Measurements from ENCODE around the gene MSI2. TPM values are rescaled to one million over a fixed set of nuclear protein-coding genes. Genes with fewer than 3 reads are reported as not detected.

MSI2 gene
- total RNA-seq, 2 experiments from 2014 or later = 113 to 114 TPM

GRCh38 chr17:57559634-57560318 lies 303.5 kb downstream of the MSI2 start:
- POLR2A ChIA-PET = no interaction called here
- Mint-ChIP-seq H3K27ac (no peak overlapping the region), H3K27me3 (no peaks in the 10 kb centered on the region)

GRCh38 chr17:57560319-57560705 lies 304.0 kb downstream of the MSI2 start:
- Mint-ChIP-seq H3K27ac (no peak overlapping the region), H3K4me1 (peaks cover 8% of the 10 kb centered on the region), H3K9me3 (no peaks in the 10 kb centered on the region), H3K4me3 (no peak overlapping the region), H3K27me3 (no peaks in the 10 kb centered on the region), H3K36me3 (peaks cover 3% of the 10 kb centered on the region)
- POLR2A ChIA-PET = interaction anchor here (0.7 kb wide), 1 partner anchor 290 kb away, joined by 3 read pairs; the partner anchor contains the start of gene MRPS23
- ATAC-seq (ENCODE audit: low read depth) (no peak), DNase-seq (no peak)

More at GRCh38 chr17:57559634-57560318, 303.5 kb downstream of the MSI2 start:
- ATAC-seq (ENCODE audit: low read depth) (no peak), DNase-seq (no peak)
- Mint-ChIP-seq H3K36me3 (peaks cover 3% of the 10 kb centered on the region), H3K4me3 (no peak overlapping the region), H3K9me3 (no peaks in the 10 kb centered on the region), H3K4me1 (peaks cover 8% of the 10 kb centered on the region)

- peaks cover 3% of the 10 kb centered on the region for H3K36me3 Mint-ChIP-seq
- no peak for ATAC-seq (ENCODE audit: low read depth)
- no peak for DNase-seq
- H3K4me3 Mint-ChIP-seq = no peak overlapping the region
- no peaks in the 10 kb centered on the region for H3K27me3 Mint-ChIP-seq
- no peak overlapping the region for H3K27ac Mint-ChIP-seq
- H3K9me3 Mint-ChIP-seq = no peaks in the 10 kb centered on the region
- H3K4me1 Mint-ChIP-seq = peaks cover 8% of the 10 kb centered on the region
- POLR2A ChIA-PET = interaction anchor here (0.7 kb wide), 1 partner anchor 289 kb away, joined by 3 read pairs; the partner anchor contains the start of gene MRPS23
These were observed 304.9 kb downstream of the MSI2 start for GRCh38 chr17:57561072-57561861.

GRCh38 chr17:57562184-57562698 lies 305.9 kb downstream of the MSI2 start:
- H3K9me3 Mint-ChIP-seq = no peaks in the 10 kb centered on the region
- H3K36me3 Mint-ChIP-seq = peaks cover 3% of the 10 kb centered on the region
- POLR2A ChIA-PET = interaction anchor here (0.7 kb wide), 1 partner anchor 8 kb away, joined by 3 read pairs; no protein-coding TSS in a partner anchor
- H3K27ac Mint-ChIP-seq = no peak overlapping the region
- H3K27me3 Mint-ChIP-seq = no peaks in the 10 kb centered on the region
- no peak overlapping the region for H3K4me3 Mint-ChIP-seq
- peaks cover 8% of the 10 kb centered on the region for H3K4me1 Mint-ChIP-seq
- ATAC-seq (ENCODE audit: low read depth) (no peak), DNase-seq (no peak)

GRCh38 chr17:57563958-57564357 lies 307.6 kb downstream of the MSI2 start:
- peaks cover 8% of the 10 kb centered on the region for H3K4me1 Mint-ChIP-seq
- no peak overlapping the region for H3K27ac Mint-ChIP-seq

GRCh38 chr17:57565176-57565575 lies 308.9 kb downstream of the MSI2 start:
- ATAC-seq (ENCODE audit: low read depth) (no peak), DNase-seq (no peak)
- Mint-ChIP-seq H3K27ac (no peak overlapping the region), H3K36me3 (peaks cover 2% of the 10 kb centered on the region), H3K4me3 (no peak overlapping the region), H3K4me1 (peaks cover 8% of the 10 kb centered on the region), H3K27me3 (no peaks in the 10 kb centered on the region), H3K9me3 (no peaks in the 10 kb centered on the region)
- POLR2A ChIA-PET = no interaction called here

More at GRCh38 chr17:57563958-57564357, 307.6 kb downstream of the MSI2 start:
- Mint-ChIP-seq H3K36me3 (peaks cover 3% of the 10 kb centered on the region), H3K4me3 (no peak overlapping the region), H3K27me3 (no peaks in the 10 kb centered on the region), H3K9me3 (no peaks in the 10 kb centered on the region)
- POLR2A ChIA-PET = no interaction called here
- ATAC-seq (ENCODE audit: low read depth) = no peak
- DNase-seq = no peak

- H3K27me3 Mint-ChIP-seq = no peaks in the 10 kb centered on the region
- no peak overlapping the region for H3K27ac Mint-ChIP-seq
- ATAC-seq (ENCODE audit: low read depth) (no peak), DNase-seq (no peak)
- POLR2A ChIA-PET = no interaction called here
- H3K9me3 Mint-ChIP-seq = no peaks in the 10 kb centered on the region
- H3K4me3 Mint-ChIP-seq = no peak overlapping the region
- H3K36me3 Mint-ChIP-seq = peaks cover 2% of the 10 kb centered on the region
- H3K4me1 Mint-ChIP-seq = no peaks in the 10 kb centered on the region
These were observed 310.4 kb downstream of the MSI2 start for GRCh38 chr17:57566721-57567120.

- no peaks in the 10 kb centered on the region for H3K4me1 Mint-ChIP-seq
- H3K27ac Mint-ChIP-seq = no peak overlapping the region
- H3K27me3 Mint-ChIP-seq = no peaks in the 10 kb centered on the region
- ATAC-seq (ENCODE audit: low read depth) (no peak), DNase-seq (no peak)
- H3K9me3 Mint-ChIP-seq = no peaks in the 10 kb centered on the region
- no peak overlapping the region for H3K4me3 Mint-ChIP-seq
- peaks cover 2% of the 10 kb centered on the region for H3K36me3 Mint-ChIP-seq
- POLR2A ChIA-PET = no interaction called here
These were observed 310.9 kb downstream of the MSI2 start for GRCh38 chr17:57567251-57567650.

GRCh38 chr17:57568340-57568739 lies 312.0 kb downstream of the MSI2 start:
- H3K27me3 Mint-ChIP-seq = no peaks in the 10 kb centered on the region
- no peaks in the 10 kb centered on the region for H3K4me1 Mint-ChIP-seq
- no peak overlapping the region for H3K4me3 Mint-ChIP-seq
- ATAC-seq (ENCODE audit: low read depth) (no peak), DNase-seq (no peak)
- no peak overlapping the region for H3K27ac Mint-ChIP-seq
- H3K36me3 Mint-ChIP-seq = no peaks in the 10 kb centered on the region
- no peaks in the 10 kb centered on the region for H3K9me3 Mint-ChIP-seq
- POLR2A ChIA-PET = no interaction called here

- ATAC-seq (ENCODE audit: low read depth) (no peak), DNase-seq (no peak)
- POLR2A ChIA-PET = no interaction called here
- no peaks in the 10 kb centered on the region for H3K27me3 Mint-ChIP-seq
- peaks cover 2% of the 10 kb centered on the region for H3K4me1 Mint-ChIP-seq
- H3K27ac Mint-ChIP-seq = no peak overlapping the region
- H3K36me3 Mint-ChIP-seq = no peaks in the 10 kb centered on the region
- no peak overlapping the region for H3K4me3 Mint-ChIP-seq
- no peaks in the 10 kb centered on the region for H3K9me3 Mint-ChIP-seq
These were observed 312.7 kb downstream of the MSI2 start for GRCh38 chr17:57569021-57569420.

GRCh38 chr17:57569853-57570252 lies 313.5 kb downstream of the MSI2 start:
- Mint-ChIP-seq H3K27ac (no peak overlapping the region), H3K9me3 (no peaks in the 10 kb centered on the region), H3K27me3 (no peaks in the 10 kb centered on the region), H3K4me1 (peaks cover 2% of the 10 kb centered on the region), H3K4me3 (no peak overlapping the region), H3K36me3 (no peaks in the 10 kb centered on the region)
- no peak for ATAC-seq (ENCODE audit: low read depth)
- POLR2A ChIA-PET = no interaction called here
- no peak for DNase-seq

GRCh38 chr17:57570724-57571344 lies 314.5 kb downstream of the MSI2 start:
- Mint-ChIP-seq H3K9me3 (no peaks in the 10 kb centered on the region), H3K4me3 (no peak overlapping the region), H3K27me3 (no peaks in the 10 kb centered on the region), H3K4me1 (peaks cover 2% of the 10 kb centered on the region), H3K36me3 (no peaks in the 10 kb centered on the region), H3K27ac (no peak overlapping the region)
- POLR2A ChIA-PET = no interaction called here
- ATAC-seq (ENCODE audit: low read depth) = no peak
- DNase-seq = no peak

- no peak for DNase-seq
- Mint-ChIP-seq H3K9me3 (no peaks in the 10 kb centered on the region), H3K4me1 (peaks cover 2% of the 10 kb centered on the region), H3K36me3 (peaks cover 2% of the 10 kb centered on the region), H3K27ac (no peak overlapping the region), H3K27me3 (no peaks in the 10 kb centered on the region), H3K4me3 (no peak overlapping the region)
- POLR2A ChIA-PET = no interaction called here
- no peak for ATAC-seq (ENCODE audit: low read depth)
These were observed 315.7 kb downstream of the MSI2 start for GRCh38 chr17:57572062-57572461.
